Spleen (tissue), 11 donors: ENCODE data around the gene VAV2. TPM values are rescaled to one million over a fixed set of nuclear protein-coding genes. Genes with fewer than 3 reads are reported as not detected.

Experiments
- DNase-seq: peaks from one replicate; pipeline ENCODE4 v3.0.0-alpha.2; 2020
- H3K27ac ChIP-seq, 8 donors: fragments of 200-600 bp; sonication (generic) in 7 of 8; 1 replicate in 4 of 8; 2 replicates in 4 of 8; pipeline versions ENCODE4 v1.5.0 to v1.8.0; 2016 to 2021; ENCODE audit warnings: inconsistent platforms in 4 of 8, mild to moderate bottlenecking in 4 of 8, moderate library complexity in 1 of 8
- H3K27me3 ChIP-seq, 7 donors: fragments of 200-600 bp; sonication (generic) in 6 of 7; replicated peaks in 1 of 7; 1 replicate in 4 of 7; 2 replicates in 3 of 7; pipeline versions ENCODE4 v1.5.0 to v1.8.0; 2016 to 2021; ENCODE audit warnings: inconsistent platforms in 3 of 7, mild to moderate bottlenecking in 1 of 7
- H3K36me3 ChIP-seq, 6 donors: fragments of 200-600 bp; sonication (generic) in 5 of 6; 1 replicate in 4 of 6; 2 replicates in 2 of 6; pipeline versions ENCODE4 v1.5.0 to v1.8.0; 2016 to 2021; ENCODE audit warnings: inconsistent platforms in 2 of 6
- H3K4me1 ChIP-seq, 6 donors: fragments of 200-600 bp; sonication (generic) in 5 of 6; 1 replicate in 3 of 6; 2 replicates in 3 of 6; pipeline versions ENCODE4 v1.5.0 to v1.8.0; 2016 to 2021; ENCODE audit warnings: inconsistent platforms in 3 of 6
- H3K4me3 ChIP-seq, 8 donors: fragments of 200-600 bp; sonication (generic) in 7 of 8; 1 replicate in 4 of 8; 2 replicates in 4 of 8; pipeline versions ENCODE4 v1.5.0 to v1.8.0; 2016 to 2021; ENCODE audit warnings: inconsistent platforms in 4 of 8, mild to moderate bottlenecking in 4 of 8, moderate library complexity in 2 of 8
- H3K9me3 ChIP-seq, 8 donors: fragments of 200-600 bp; sonication (generic) in 7 of 8; 1 replicate in 4 of 8; 2 replicates in 4 of 8; pipeline versions ENCODE4 v1.5.0 to v1.8.0; 2016 to 2021; ENCODE audit warnings: inconsistent platforms in 4 of 8
- CTCF ChIP-seq, 11 experiments: fragments of 200-600 bp in 7 of 11; fragments of 450-650 bp in 4 of 11; sonication (generic) in 4 of 11; IDR thresholded peaks in 8 of 11; conservative IDR thresholded peaks in 3 of 11; 1 replicate in 7 of 11; 2 replicates in 4 of 11; pipeline versions ENCODE4 v1.4.0 to v1.8.0; 2016 to 2021; ENCODE audit warnings: antibody characterized with exemption in 11 of 11, inconsistent platforms in 4 of 11, mild to moderate bottlenecking in 1 of 11
- POLR2A ChIP-seq, 3 donors: fragments of 450-650 bp; IDR thresholded peaks; one replicate each; pipeline ENCODE4 v1.5.1; 2017; ENCODE audit warnings: antibody characterized with exemption in 3 of 3, mild to moderate bottlenecking in 1 of 3
- POLR2AphosphoS5 ChIP-seq, 3 donors: sonication (generic); formaldehyde crosslinking; IDR thresholded peaks; one replicate each; pipeline ENCODE4 v1.5.1; 2017; ENCODE audit warnings: antibody characterized with exemption in 3 of 3
- WGBS, 5 donors: extraction: QIAGEN DNeasy Blood & Tissue Kit in 3 of 5; methylation state at CpG; one replicate each; pipeline versions ENCODE4 v1.1.5 to v1.1.7; 2013 to 2018; 5-methylcytosine and 5-hydroxymethylcytosine counted together
- intact Hi-C: fragments of 100-400 bp; cut with DNase I; formaldehyde crosslinking; loops from one replicate; pipeline ENCODE4 v1.15.0; 2023; ENCODE audit warnings: low total_unique reads
- polyA plus RNA-seq, 3 donors: library from polyadenylated mRNA; stranded (reverse); fragments of 200-250 nt; gene quantifications; one replicate each; pipeline ENCODE4 v1.2.1, GENCODE V29; 2013
- total RNA-seq, 7 donors: library from RNA; depleted of rRNA in 3 of 7; stranded (reverse); fragments of >200 nt in 3 of 7; fragmentation: NEBNext Ultra II Directional in 4 of 7; extraction: Animal tissue kit (Norgen Biotek cat#: 25700) in 4 of 7; gene quantifications; one replicate each; pipeline versions ENCODE4 v1.1.0 to v1.2.1, GENCODE V29; 2016 to 2021
- donor health status: healthy with polysubstance abuse.
- donor health status: DM: no; HTN: no; CAD: no; lungs with moderate emphysema.
- donor health status: DM: no; HTN: no; CAD: no.
- donor health status: Bipolar disorder and iron deficiency.
- donor health status: healthy.
- donor health status: DM: no; HTN: no; CAD: no.
- donor health status: DM: yes; HTN: yes; CAD: no.

VAV2 gene
- total and polyA plus RNA-seq, 10 donors = 14.2 to 39.2 (median 23.3) TPM

- Histone ChIP-seq H3K9me3 (no peaks in the 10 kb centered on the region), H3K4me3 (no peak overlapping the region), H3K4me1 (peaks cover 0 to 8% (median 0%) of the 10 kb centered on the region in 6 donors), H3K36me3 (peaks cover 0 to 47% (median 7%) of the 10 kb centered on the region in 6 donors), H3K27me3 (no peaks in the 10 kb centered on the region), H3K27ac (no peak overlapping the region)
- TF ChIP-seq POLR2A (IDR thresholded peaks at IDR 0.05) = no peak
- no peak for TF ChIP-seq POLR2AphosphoS5 (IDR thresholded peaks at IDR 0.05)
- no peak for TF ChIP-seq CTCF (IDR thresholded peaks at IDR 0.05 in 8 of 11, conservative IDR thresholded peaks at IDR 0.05 in 3 of 11)
- intact Hi-C loops = no loop called here
- WGBS, 5 donors = 84 to 93% (median 88%) methylated on average over 23 to 29 of the region's 29 CpGs
- DNase-seq = no peak
Observed at GRCh38 chr9:133813749-133814585, 178.2 kb downstream of the VAV2 start.

GRCh38 chr9:133812941-133813748 is 179.0 kb downstream of the VAV2 start:
- TF ChIP-seq CTCF (IDR thresholded peaks at IDR 0.05 in 8 of 11, conservative IDR thresholded peaks at IDR 0.05 in 3 of 11) (no peak), POLR2A (IDR thresholded peaks at IDR 0.05) (no peak), POLR2AphosphoS5 (IDR thresholded peaks at IDR 0.05) (no peak)
- intact Hi-C loops = no loop called here
- WGBS, 5 donors = 86 to 91% (median 88%) methylated on average over 15 to 26 of the region's 26 CpGs
- Histone ChIP-seq H3K9me3 (no peaks in the 10 kb centered on the region), H3K36me3 (peaks cover 0 to 56% (median 14%) of the 10 kb centered on the region in 6 donors), H3K27ac (no peak overlapping the region), H3K4me1 (peaks cover 0 to 8% (median 0%) of the 10 kb centered on the region in 6 donors), H3K27me3 (no peaks in the 10 kb centered on the region), H3K4me3 (no peak overlapping the region)
- no peak for DNase-seq

- no peak overlapping the region for H3K27ac ChIP-seq
- no peaks in the 10 kb centered on the region for H3K27me3 ChIP-seq
- H3K4me1 ChIP-seq = peaks cover 0 to 8% (median 0%) of the 10 kb centered on the region in 6 donors
- peaks cover 0 to 64% (median 23%) of the 10 kb centered on the region in 6 donors for H3K36me3 ChIP-seq
- intact Hi-C loops = no loop called here
- no peak for TF ChIP-seq POLR2AphosphoS5 (IDR thresholded peaks at IDR 0.05)
- TF ChIP-seq POLR2A (IDR thresholded peaks at IDR 0.05) = no peak
- TF ChIP-seq CTCF (IDR thresholded peaks at IDR 0.05 in 8 of 11, conservative IDR thresholded peaks at IDR 0.05 in 3 of 11) = no peak
- DNase-seq = no peak
- no peak overlapping the region for H3K4me3 ChIP-seq
- 91 to 94% (median 93%) methylated on average over 25 to 28 of the region's 28 CpGs for WGBS, 5 donors
- H3K9me3 ChIP-seq = no peaks in the 10 kb centered on the region
Observed at GRCh38 chr9:133812077-133812868, 179.9 kb downstream of the VAV2 start.
